Effector memory CD8-positive, alpha-beta T cell (primary cell): ENCODE measurements around the gene LMAN1L.

ENCODE experiments used
- ATAC-seq: fragments of 150-1000 bp; cut with Tn5 transposase; replicated peaks from 2 replicates; pipeline ENCODE4 v1.10.0; 2021; ENCODE audit warnings: mild to moderate bottlenecking, moderate library complexity
- DNase-seq, 3 experiments: peaks; one replicate each; pipeline ENCODE4 v3.0.0; 2021
- H3K27ac Mint-ChIP-seq, 2 donors: one replicate each; pipeline ENCODE4 v1.8.0; 2022; ENCODE audit warnings: mild to moderate bottlenecking in 2 of 2, mixed read lengths in 2 of 2, moderate library complexity in 2 of 2
- H3K27me3 Mint-ChIP-seq, 2 donors: one replicate each; pipeline ENCODE4 v1.8.0; 2022; ENCODE audit warnings: mixed read lengths in 2 of 2
- H3K36me3 Mint-ChIP-seq: one replicate; pipeline ENCODE4 v1.8.0; 2022; ENCODE audit warnings: mild to moderate bottlenecking, moderate library complexity, mixed read lengths; ENCODE audit not compliant: insufficient read depth
- H3K4me1 Mint-ChIP-seq, 2 donors: one replicate each; pipeline ENCODE4 v1.8.0; 2022; ENCODE audit warnings: low read depth in 2 of 2, mixed read lengths in 2 of 2
- H3K4me3 Mint-ChIP-seq, 2 donors: one replicate each; pipeline ENCODE4 v1.8.0; 2022; ENCODE audit warnings: mild to moderate bottlenecking in 2 of 2, mixed read lengths in 2 of 2, moderate library complexity in 2 of 2
- H3K9me3 Mint-ChIP-seq, 2 donors: one replicate each; pipeline ENCODE4 v1.8.0; 2022; ENCODE audit warnings: mixed read lengths in 2 of 2

The LMAN1L gene

GRCh38 chr15:74843445-74843828 lies 30.8 kb downstream of the LMAN1L start:
- Mint-ChIP-seq H3K27ac (peak overlapping the region; percentile 83 to 84), H3K27me3 (no peaks in the 10 kb centered on the region), H3K4me3 (peak overlapping the region; percentile 83 to 85), H3K36me3 (peaks cover 50% of the 10 kb centered on the region), H3K9me3 (no peaks in the 10 kb centered on the region), H3K4me1 (peaks cover 41 to 42% of the 10 kb centered on the region in 2 donors)
- no peak for DNase-seq
- no peak for ATAC-seq

DNA sequence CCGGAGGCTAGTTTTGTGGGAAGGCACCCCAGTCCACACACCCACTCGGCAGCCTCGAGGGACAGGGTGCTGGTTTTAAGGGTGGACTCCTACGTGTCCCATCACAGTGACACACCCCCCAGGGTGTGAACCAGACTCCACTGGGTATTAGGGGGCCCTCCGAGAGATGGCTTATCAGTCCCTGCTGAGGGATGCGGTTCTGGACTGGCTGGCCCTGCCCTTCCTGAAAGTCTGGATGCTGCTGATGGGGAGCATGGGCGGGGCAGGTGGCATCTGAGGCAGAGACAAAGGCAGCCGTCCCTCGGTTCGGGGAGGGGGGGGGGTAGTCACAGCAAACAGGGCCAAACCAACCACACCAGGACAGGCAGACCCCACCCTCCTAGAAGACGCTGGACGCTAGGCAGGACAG lies 31.3 kb downstream of the LMAN1L start:
- Mint-ChIP-seq H3K4me3 (peak overlapping the region; percentile 83 to 85), H3K36me3 (peaks cover 49% of the 10 kb centered on the region), H3K27ac (peak overlapping the region; percentile 84 to 90), H3K9me3 (no peaks in the 10 kb centered on the region), H3K27me3 (no peaks in the 10 kb centered on the region), H3K4me1 (peaks cover 41 to 42% of the 10 kb centered on the region in 2 donors)
- DNase-seq (no peak), ATAC-seq (no peak)

DNA sequence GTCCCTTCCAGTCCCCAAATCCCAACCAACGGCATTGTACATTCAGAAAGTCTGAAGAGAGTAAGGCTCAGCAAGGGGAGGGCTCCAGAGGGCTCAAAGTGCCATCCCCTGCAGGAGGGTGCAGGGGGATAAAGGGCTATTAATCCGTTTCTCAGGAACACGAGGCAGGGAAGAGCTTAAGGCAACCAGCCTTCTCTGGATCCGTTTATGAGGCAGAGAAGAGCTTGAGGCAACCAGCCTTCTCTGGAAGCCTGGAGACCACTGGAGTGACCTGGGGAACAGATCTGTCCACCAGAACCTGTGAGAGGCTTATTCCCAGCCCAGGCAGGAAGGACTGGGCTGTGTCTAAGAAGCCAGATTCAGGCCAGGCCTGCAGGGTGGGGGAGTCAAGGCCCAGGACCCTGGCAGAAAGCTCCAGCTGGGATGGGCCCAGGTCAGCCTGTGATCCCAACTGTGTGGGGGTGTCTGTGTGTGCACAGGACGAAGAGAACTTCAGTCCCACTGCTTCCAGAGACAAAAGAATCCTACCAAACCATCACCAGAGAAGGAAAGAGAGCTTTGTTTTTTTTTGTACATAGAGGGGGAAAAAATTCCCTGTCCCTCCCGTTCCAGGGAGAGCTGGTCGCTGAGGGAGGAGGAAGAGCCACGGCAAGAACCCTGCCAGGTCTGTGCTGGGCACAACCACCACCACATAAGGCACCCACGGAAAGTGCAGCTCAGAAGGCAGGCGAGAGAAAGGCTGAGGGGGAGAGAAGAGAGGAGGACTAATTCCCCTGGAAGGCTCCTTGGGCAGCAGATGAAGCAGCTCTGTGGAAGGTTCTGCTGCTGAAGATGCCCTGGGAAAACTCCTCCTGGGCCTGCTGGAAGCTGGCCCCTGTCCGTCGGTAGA lies 31.9 kb downstream of the LMAN1L start:
- Mint-ChIP-seq H3K9me3 (no peaks in the 10 kb centered on the region), H3K27ac (peak overlapping the region; percentile 90 to 93), H3K4me3 (peak overlapping the region; percentile 83 to 85), H3K36me3 (peaks cover 48% of the 10 kb centered on the region), H3K27me3 (no peaks in the 10 kb centered on the region), H3K4me1 (peaks cover 41 to 42% of the 10 kb centered on the region in 2 donors)
- ATAC-seq (no peak), DNase-seq (no peak)

GRCh38 chr15:74845208-74845568 lies 32.6 kb downstream of the LMAN1L start:
- Mint-ChIP-seq H3K27me3 (no peaks in the 10 kb centered on the region), H3K4me1 (peaks cover 41 to 42% of the 10 kb centered on the region in 2 donors), H3K4me3 (peak overlapping the region; percentile 83 to 85), H3K36me3 (peaks cover 52% of the 10 kb centered on the region), H3K9me3 (no peaks in the 10 kb centered on the region), H3K27ac (peak overlapping the region; percentile 90 to 93)
- peak; percentile 45 for ATAC-seq
- peak; percentile 41 to 46 (median 41) for DNase-seq

DNA sequence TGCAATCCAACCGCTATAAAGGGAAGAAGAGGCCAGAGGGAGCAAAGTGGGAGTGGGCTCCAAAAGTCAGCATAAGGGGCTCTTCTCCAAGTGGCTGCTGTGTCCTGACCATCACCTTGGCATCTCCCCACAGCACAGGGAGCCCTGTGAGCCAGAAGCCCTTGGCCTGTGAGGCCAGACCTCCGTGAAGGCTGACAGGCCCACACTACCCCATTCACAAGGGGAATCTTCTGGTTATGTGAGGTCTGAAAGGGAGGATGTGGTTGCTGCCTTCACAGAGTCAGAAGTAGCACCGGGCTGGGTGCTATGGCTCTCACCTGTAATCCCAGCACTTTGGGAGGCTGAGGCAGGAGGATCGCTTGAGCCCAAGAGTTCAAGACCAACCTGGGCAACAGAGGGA lies 32.9 kb downstream of the LMAN1L start:
- Mint-ChIP-seq H3K9me3 (no peaks in the 10 kb centered on the region), H3K4me1 (peaks cover 41 to 42% of the 10 kb centered on the region in 2 donors), H3K27ac (peak overlapping the region; percentile 90 to 93), H3K36me3 (peaks cover 56% of the 10 kb centered on the region), H3K4me3 (peak overlapping the region; percentile 83 to 85), H3K27me3 (no peaks in the 10 kb centered on the region)
- ATAC-seq (no peak), DNase-seq (peak in 1 of 3 experiments; percentile 11)

DNA sequence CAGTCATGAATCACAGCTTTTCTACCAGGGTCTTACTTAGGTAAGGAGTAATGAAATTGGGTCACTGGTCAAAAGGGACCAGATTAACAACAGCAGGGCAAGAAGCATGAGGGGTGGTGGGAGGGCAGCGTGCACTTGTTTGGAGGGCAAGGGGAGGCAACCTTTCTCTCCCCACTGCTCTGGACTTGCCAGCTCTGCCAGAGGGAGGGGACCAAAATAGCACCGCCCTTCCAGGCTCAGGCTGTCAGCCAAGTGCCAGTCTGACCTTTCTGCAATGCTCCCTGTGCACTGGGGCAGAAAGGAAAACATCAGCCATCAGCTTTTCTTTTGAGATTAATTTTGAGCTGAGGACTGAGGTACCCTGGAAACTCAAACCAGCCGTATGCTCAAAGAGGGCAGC lies 34.8 kb downstream of the LMAN1L start:
- Mint-ChIP-seq H3K36me3 (peaks cover 63% of the 10 kb centered on the region), H3K27me3 (no peaks in the 10 kb centered on the region), H3K4me1 (peaks cover 25 to 29% of the 10 kb centered on the region in 2 donors), H3K4me3 (no peak overlapping the region), H3K9me3 (no peaks in the 10 kb centered on the region), H3K27ac (peak overlapping the region; percentile 31 to 83)
- ATAC-seq (no peak), DNase-seq (no peak)

DNA sequence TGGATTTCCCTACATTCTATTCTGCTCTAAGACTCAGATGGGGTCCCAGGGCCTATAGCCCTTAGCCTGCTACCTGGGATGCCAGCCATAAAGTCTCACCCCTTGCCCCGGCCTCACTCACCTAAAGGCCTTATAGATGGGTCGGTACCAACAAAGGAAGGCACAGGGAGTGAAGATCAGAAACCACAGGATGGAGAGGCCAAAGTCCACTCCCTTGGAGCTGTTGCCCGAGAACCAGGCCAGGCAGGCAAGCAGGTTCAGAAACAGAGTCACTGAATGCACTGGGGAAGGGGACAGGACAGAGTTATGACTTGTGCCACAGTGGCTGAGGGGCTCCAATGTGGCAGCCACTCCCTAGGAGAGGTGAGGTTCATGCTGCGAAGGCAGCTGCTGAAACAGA lies 37.8 kb downstream of the LMAN1L start:
- H3K27ac Mint-ChIP-seq, result peak overlapping the region; percentile 19 to 74

GRCh38 chr15:74851960-74852359 lies 39.3 kb downstream of the LMAN1L start:
- no peak overlapping the region for H3K27ac Mint-ChIP-seq
- ATAC-seq (no peak), DNase-seq (no peak)
- H3K36me3 Mint-ChIP-seq, result peaks cover 51% of the 10 kb centered on the region
- H3K27me3 Mint-ChIP-seq, result no peaks in the 10 kb centered on the region
- H3K9me3 Mint-ChIP-seq, result no peaks in the 10 kb centered on the region
- no peak overlapping the region for H3K4me3 Mint-ChIP-seq
- peaks cover 10 to 16% of the 10 kb centered on the region in 2 donors for H3K4me1 Mint-ChIP-seq

More for the DNA sequence above, 37.8 kb downstream of the LMAN1L start:
- H3K9me3 Mint-ChIP-seq, result no peaks in the 10 kb centered on the region
- ATAC-seq (no peak), DNase-seq (no peak)
- H3K36me3 Mint-ChIP-seq, result peaks cover 50% of the 10 kb centered on the region
- H3K4me3 Mint-ChIP-seq, result no peak overlapping the region
- H3K4me1 Mint-ChIP-seq, result peaks cover 9 to 13% of the 10 kb centered on the region in 2 donors
- H3K27me3 Mint-ChIP-seq, result no peaks in the 10 kb centered on the region

DNA sequence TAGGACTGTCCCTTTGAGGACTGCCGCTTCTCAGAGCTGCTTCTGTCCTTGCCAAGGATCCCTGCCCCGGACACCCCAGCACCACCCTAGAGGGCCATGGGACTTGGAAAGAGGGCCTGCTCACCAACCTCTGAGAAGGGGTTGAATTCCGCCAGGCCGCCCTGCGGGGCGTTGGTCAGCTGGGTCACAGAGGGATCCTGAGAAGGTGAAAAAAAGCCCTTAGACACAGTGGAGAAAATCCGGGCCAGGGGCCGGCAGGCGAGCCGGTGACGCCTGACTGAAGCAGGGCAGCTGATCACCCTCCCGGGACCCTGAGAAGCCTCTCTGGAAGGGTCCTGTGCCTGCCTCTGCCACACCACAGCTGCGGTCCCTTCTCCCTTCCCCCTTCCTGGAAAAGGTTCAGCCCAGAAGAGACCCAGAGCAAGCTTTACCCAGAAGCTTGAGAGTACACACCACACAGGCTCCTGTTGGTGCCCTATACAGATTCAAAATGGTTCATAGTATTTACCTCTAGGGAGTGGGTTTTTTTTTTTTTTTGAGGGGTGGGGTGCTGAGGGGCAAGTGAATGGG lies 41.9 kb downstream of the LMAN1L start:
- Mint-ChIP-seq H3K4me1 (peaks cover 31 to 39% of the 10 kb centered on the region in 2 donors), H3K27me3 (no peaks in the 10 kb centered on the region), H3K36me3 (peaks cover 50% of the 10 kb centered on the region), H3K4me3 (no peak overlapping the region), H3K27ac (no peak overlapping the region), H3K9me3 (no peaks in the 10 kb centered on the region)
- DNase-seq (no peak), ATAC-seq (no peak)

GRCh38 chr15:74855857-74856256 lies 43.2 kb downstream of the LMAN1L start:
- peak overlapping the region; percentile 85 to 93 for H3K27ac Mint-ChIP-seq
- H3K27me3 Mint-ChIP-seq, result no peaks in the 10 kb centered on the region
- peaks cover 46% of the 10 kb centered on the region for H3K36me3 Mint-ChIP-seq
- ATAC-seq, result no peak
- no peak for DNase-seq
- H3K4me1 Mint-ChIP-seq, result peaks cover 34 to 39% of the 10 kb centered on the region in 2 donors
- H3K9me3 Mint-ChIP-seq, result no peaks in the 10 kb centered on the region
- no peak overlapping the region for H3K4me3 Mint-ChIP-seq

DNA sequence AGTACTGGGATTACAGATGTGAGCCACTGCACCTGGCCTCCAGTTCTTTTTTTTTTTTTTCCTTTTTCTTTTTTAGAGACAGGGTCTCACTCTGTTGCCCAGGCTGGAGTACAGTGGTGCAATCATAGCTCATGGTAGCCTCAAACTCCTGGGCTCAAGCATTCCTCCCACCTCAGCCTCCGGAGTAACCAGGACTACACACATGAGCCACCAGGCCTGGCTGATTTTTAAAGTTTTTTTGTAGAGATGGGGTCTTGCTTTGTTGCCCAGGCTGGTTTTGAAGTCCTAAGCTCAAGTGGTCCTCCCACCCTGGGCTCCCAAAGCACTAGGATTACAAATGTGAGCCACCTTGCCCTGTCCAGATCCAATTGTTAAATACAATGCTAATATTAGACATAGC lies 43.9 kb downstream of the LMAN1L start:
- Mint-ChIP-seq H3K9me3 (no peaks in the 10 kb centered on the region), H3K4me3 (peak overlapping the region in 1 of 2 donors; percentile 1), H3K27ac (peak overlapping the region; percentile 74 to 93), H3K27me3 (no peaks in the 10 kb centered on the region), H3K36me3 (peaks cover 46% of the 10 kb centered on the region), H3K4me1 (peaks cover 34 to 42% of the 10 kb centered on the region in 2 donors)
- ATAC-seq (no peak), DNase-seq (no peak)

GRCh38 chr15:74857082-74857655 lies 44.5 kb downstream of the LMAN1L start:
- no peak for DNase-seq
- peaks cover 34 to 42% of the 10 kb centered on the region in 2 donors for H3K4me1 Mint-ChIP-seq
- no peaks in the 10 kb centered on the region for H3K9me3 Mint-ChIP-seq
- H3K4me3 Mint-ChIP-seq, result peak overlapping the region in 1 of 2 donors; percentile 1
- H3K27ac Mint-ChIP-seq, result peak overlapping the region; percentile 74 to 93
- peaks cover 49% of the 10 kb centered on the region for H3K36me3 Mint-ChIP-seq
- no peaks in the 10 kb centered on the region for H3K27me3 Mint-ChIP-seq
- ATAC-seq, result peak; percentile 70

- H3K9me3 Mint-ChIP-seq, result no peaks in the 10 kb centered on the region
- DNase-seq, result no peak
- H3K27me3 Mint-ChIP-seq, result no peaks in the 10 kb centered on the region
- peak overlapping the region; percentile 74 to 93 for H3K27ac Mint-ChIP-seq
- peak; percentile 81 for ATAC-seq
- H3K36me3 Mint-ChIP-seq, result peaks cover 52% of the 10 kb centered on the region
- peaks cover 34 to 42% of the 10 kb centered on the region in 2 donors for H3K4me1 Mint-ChIP-seq
- peak overlapping the region; percentile 30 to 68 for H3K4me3 Mint-ChIP-seq
Measured at GRCh38 chr15:74857671-74858368, 45.2 kb downstream of the LMAN1L start.
